ENCODE data around the gene SLC50A1. TPM values are rescaled to one million over a fixed set of nuclear protein-coding genes. Genes with fewer than 3 reads are reported as not detected.

SLC50A1 gene
- total and polyA plus RNA-seq, 9 of the 15 experiments (the other 6 are each of a cell fraction or from before 2014, with no cell fraction given), result 46.5 to 132 (median 91.9) TPM

DNA sequence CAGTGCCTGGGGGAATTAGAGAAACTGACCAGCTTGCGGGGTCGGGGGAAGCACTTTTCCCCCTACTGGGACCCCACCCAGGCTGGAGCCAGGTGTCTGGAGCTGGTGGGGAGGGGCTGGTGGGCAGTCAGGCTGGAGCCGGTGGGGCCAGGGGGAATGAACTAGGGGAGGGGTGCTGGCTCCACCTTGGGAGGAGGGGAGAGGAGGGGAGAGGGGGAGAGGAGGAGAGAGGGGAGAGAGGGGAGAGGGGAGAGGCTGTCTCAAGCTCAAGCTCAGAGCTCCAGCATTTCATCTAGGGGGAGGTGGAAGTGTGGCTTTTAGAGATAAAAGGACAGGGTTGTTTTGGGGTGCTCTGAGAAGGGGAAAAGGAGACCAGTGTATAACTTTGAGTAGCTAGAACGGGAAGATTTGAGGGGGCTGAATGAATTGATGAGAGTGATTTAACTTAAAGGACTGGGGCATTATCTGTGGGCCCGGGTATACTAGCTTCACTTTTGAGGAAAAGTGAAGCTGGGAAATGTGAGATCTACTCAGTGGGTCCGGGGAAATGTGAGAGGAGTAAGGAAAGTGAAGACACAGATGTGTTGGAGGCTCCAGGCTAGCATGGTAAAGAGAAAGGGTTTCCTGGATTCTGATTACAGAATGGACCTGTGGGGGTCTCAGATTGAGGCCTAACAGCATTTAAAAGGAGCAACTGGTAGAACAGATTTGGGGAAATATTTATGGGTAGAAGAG is 5.2 kb upstream of the SLC50A1 start (continued):
- TF ChIP-seq CHD7 (IDR thresholded peaks at IDR 0.05; ENCODE audit: low read depth, low read length) (no peak), NR0B1 (IDR thresholded peaks at IDR 0.05; ENCODE audit: partially characterized antibody) (no peak), ZC3H11A (IDR thresholded peaks at IDR 0.05; ENCODE audit: low read depth, low read length) (no peak), RBM34 (IDR thresholded peaks at IDR 0.05; ENCODE audit: borderline replicate concordance, insufficient read depth, low read length) (no peak), CBX2 (IDR thresholded peaks at IDR 0.05; ENCODE audit: insufficient read depth, low read length, poor library complexity, severe bottlenecking) (no peak), POLR2G (IDR thresholded peaks at IDR 0.05; ENCODE audit: low read depth, low read length) (no peak), CBFA2T3 (IDR thresholded peaks at IDR 0.05) (peak; percentile 45)
- TF ChIP-seq, protein P1, sequence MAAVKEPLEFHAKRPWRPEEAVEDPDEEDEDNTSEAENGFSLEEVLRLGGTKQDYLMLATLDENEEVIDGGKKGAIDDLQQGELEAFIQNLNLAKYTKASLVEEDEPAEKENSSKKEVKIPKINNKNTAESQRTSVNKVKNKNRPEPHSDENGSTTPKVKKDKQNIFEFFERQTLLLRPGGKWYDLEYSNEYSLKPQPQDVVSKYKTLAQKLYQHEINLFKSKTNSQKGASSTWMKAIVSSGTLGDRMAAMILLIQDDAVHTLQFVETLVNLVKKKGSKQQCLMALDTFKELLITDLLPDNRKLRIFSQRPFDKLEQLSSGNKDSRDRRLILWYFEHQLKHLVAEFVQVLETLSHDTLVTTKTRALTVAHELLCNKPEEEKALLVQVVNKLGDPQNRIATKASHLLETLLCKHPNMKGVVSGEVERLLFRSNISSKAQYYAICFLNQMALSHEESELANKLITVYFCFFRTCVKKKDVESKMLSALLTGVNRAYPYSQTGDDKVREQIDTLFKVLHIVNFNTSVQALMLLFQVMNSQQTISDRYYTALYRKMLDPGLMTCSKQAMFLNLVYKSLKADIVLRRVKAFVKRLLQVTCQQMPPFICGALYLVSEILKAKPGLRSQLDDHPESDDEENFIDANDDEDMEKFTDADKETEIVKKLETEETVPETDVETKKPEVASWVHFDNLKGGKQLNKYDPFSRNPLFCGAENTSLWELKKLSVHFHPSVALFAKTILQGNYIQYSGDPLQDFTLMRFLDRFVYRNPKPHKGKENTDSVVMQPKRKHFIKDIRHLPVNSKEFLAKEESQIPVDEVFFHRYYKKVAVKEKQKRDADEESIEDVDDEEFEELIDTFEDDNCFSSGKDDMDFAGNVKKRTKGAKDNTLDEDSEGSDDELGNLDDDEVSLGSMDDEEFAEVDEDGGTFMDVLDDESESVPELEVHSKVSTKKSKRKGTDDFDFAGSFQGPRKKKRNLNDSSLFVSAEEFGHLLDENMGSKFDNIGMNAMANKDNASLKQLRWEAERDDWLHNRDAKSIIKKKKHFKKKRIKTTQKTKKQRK (IDR thresholded peaks at IDR 0.05; ENCODE audit: borderline replicate concordance, low read depth, low read length), result no peak

Measured in K562 (cell line).